Measurements from ENCODE around the gene OTUD3.
"Not testable (repeated sequence)": the region's sequence is repeated elsewhere in the genome, so short reads cannot be mapped to it uniquely, and the experiment has no call there.

OTUD3 gene

GRCh38 chr1:19869453-19869852, 12.7 kb upstream of the OTUD3 start:
- DNase-seq (ENCODE audit: low spot score), result not testable (repeated sequence)

GRCh38 chr1:19869929-19870328, 12.3 kb upstream of the OTUD3 start:
- DNase-seq (ENCODE audit: low spot score), result no peak

GRCh38 chr1:19872190-19872589, 10.0 kb upstream of the OTUD3 start:
- no peak for DNase-seq (ENCODE audit: low spot score)

- no peak for DNase-seq (ENCODE audit: low spot score)
Observed at GRCh38 chr1:19877181-19877750, 4.9 kb upstream of the OTUD3 start.

GRCh38 chr1:19877821-19878636, 4.2 kb upstream of the OTUD3 start:
- DNase-seq (ENCODE audit: low spot score), result peak; percentile 28

- no peak for DNase-seq (ENCODE audit: low spot score)
Observed at GRCh38 chr1:19878637-19878985, 3.6 kb upstream of the OTUD3 start.

- DNase-seq (ENCODE audit: low spot score), result no peak
Observed at GRCh38 chr1:19879227-19879626, 3.0 kb upstream of the OTUD3 start.

GRCh38 chr1:19879661-19880060, 2.5 kb upstream of the OTUD3 start:
- no peak for DNase-seq (ENCODE audit: low spot score)

- DNase-seq (ENCODE audit: low spot score), result not testable (repeated sequence)
Observed at GRCh38 chr1:19880841-19881240, 1.4 kb upstream of the OTUD3 start.

- DNase-seq (ENCODE audit: low spot score), result no peak
Observed at GRCh38 chr1:19884312-19884711, 2.1 kb downstream of the OTUD3 start.

GRCh38 chr1:19885821-19886220, 3.6 kb downstream of the OTUD3 start:
- no peak for DNase-seq (ENCODE audit: low spot score)

GRCh38 chr1:19888112-19888511, 5.9 kb downstream of the OTUD3 start:
- DNase-seq (ENCODE audit: low spot score), result no peak

- no peak for DNase-seq (ENCODE audit: low spot score)
Observed at GRCh38 chr1:19889656-19890055, 7.5 kb downstream of the OTUD3 start.

- DNase-seq (ENCODE audit: low spot score), result no peak
Observed at GRCh38 chr1:19892129-19892528, 9.9 kb downstream of the OTUD3 start.

- no peak for DNase-seq (ENCODE audit: low spot score)
Observed at GRCh38 chr1:19892628-19893168, 10.5 kb downstream of the OTUD3 start.

GRCh38 chr1:19893687-19894086, 11.5 kb downstream of the OTUD3 start:
- DNase-seq (ENCODE audit: low spot score), result no peak

- no peak for DNase-seq (ENCODE audit: low spot score)
Observed at GRCh38 chr1:19894218-19894617, 12.0 kb downstream of the OTUD3 start.

GRCh38 chr1:19901653-19902052, 19.5 kb downstream of the OTUD3 start:
- DNase-seq (ENCODE audit: low spot score), result no peak

GRCh38 chr1:19903621-19904020, 21.4 kb downstream of the OTUD3 start:
- DNase-seq (ENCODE audit: low spot score), result no peak

GRCh38 chr1:19907456-19907855, 25.3 kb downstream of the OTUD3 start:
- no peak for DNase-seq (ENCODE audit: low spot score)

GRCh38 chr1:19909392-19909791, 27.2 kb downstream of the OTUD3 start:
- no peak for DNase-seq (ENCODE audit: low spot score)

- no peak for DNase-seq (ENCODE audit: low spot score)
Observed at GRCh38 chr1:19909971-19910370, 27.8 kb downstream of the OTUD3 start.

- DNase-seq (ENCODE audit: low spot score), result no peak
Observed at GRCh38 chr1:19910650-19911049, 28.5 kb downstream of the OTUD3 start.

- peak; percentile 88 for DNase-seq (ENCODE audit: low spot score)
Observed at GRCh38 chr1:19918057-19918456, 35.9 kb downstream of the OTUD3 start.
